GM12878 (cell line): Measurements from ENCODE around the gene SOWAHC. TPM values are rescaled to one million over a fixed set of nuclear protein-coding genes. Genes with fewer than 3 reads are reported as not detected.

Experiments
- BCL11A ChIP-seq: IDR thresholded peaks from 2 replicates; pipeline ENCODE4 v1.6.1; 2011; ENCODE audit warnings: low read depth, low read length
- BHLHE40 ChIP-seq, 2 experiments: fragments of 450-650 bp in 1 of 2; IDR thresholded peaks; 2 replicates each; pipeline ENCODE4 v1.6.1; 2011 to 2017; ENCODE audit warnings: low read depth in 2 of 2, borderline replicate concordance in 1 of 2, improper control_type of control experiment in 1 of 2, low read length in 1 of 2, mild to moderate bottlenecking in 1 of 2
- BMI1 ChIP-seq: fragments of 450-650 bp; IDR thresholded peaks from 2 replicates; pipeline ENCODE4 v1.6.1; 2016; ENCODE audit warnings: mild to moderate bottlenecking, moderate library complexity, borderline replicate concordance
- CBFB ChIP-seq: IDR thresholded peaks from 2 replicates; pipeline ENCODE4 v1.6.1; 2016; ENCODE audit warnings: antibody characterized with exemption, low read depth
- CREM ChIP-seq: IDR thresholded peaks from 2 replicates; pipeline ENCODE4 v1.6.1; 2014; ENCODE audit warnings: antibody characterized with exemption, low read depth
- EED ChIP-seq: sonication (generic); IDR thresholded peaks from 2 replicates; pipeline ENCODE4 v1.6.1; 2016; ENCODE audit warnings: antibody characterized with exemption, low read depth
- EP300 ChIP-seq, 2 experiments: fragments of 150-350 bp in 1 of 2; IDR thresholded peaks; 2 replicates each; pipeline ENCODE4 v1.6.1; 2011 to 2012; ENCODE audit warnings: low read depth in 2 of 2, low read length in 2 of 2, borderline replicate concordance in 1 of 2, improper control_type of control experiment in 1 of 2, inconsistent platforms in 1 of 2; ENCODE audit not compliant: control insufficient read depth in 1 of 2
- HDGF ChIP-seq: fragments of 450-650 bp; IDR thresholded peaks from 2 replicates; pipeline ENCODE4 v1.6.1; 2016; ENCODE audit warnings: antibody characterized with exemption
- IRF3 ChIP-seq: fragments of 450-650 bp; IDR thresholded peaks from 2 replicates; pipeline ENCODE4 v1.6.1; 2014; ENCODE audit warnings: mild to moderate bottlenecking
- IRF4 ChIP-seq: IDR thresholded peaks from 2 replicates; pipeline ENCODE4 v1.6.1; 2011; ENCODE audit warnings: low read depth, low read length
- KAT2A ChIP-seq: conservative IDR thresholded peaks from 2 replicates; pipeline ENCODE4 v1.6.1; 2011; ENCODE audit warnings: low read depth, low read length; ENCODE audit not compliant: control insufficient read depth
- NBN ChIP-seq: fragments of 450-650 bp; IDR thresholded peaks from 2 replicates; pipeline ENCODE4 v1.6.1; 2016
- NFIC ChIP-seq: IDR thresholded peaks from 2 replicates; pipeline ENCODE4 v1.6.1; 2012; ENCODE audit warnings: low read depth, mild to moderate bottlenecking, inconsistent platforms, low read length, moderate library complexity
- NFXL1 ChIP-seq: fragments of 450-650 bp; IDR thresholded peaks from 2 replicates; pipeline ENCODE4 v1.6.1; 2017; ENCODE audit warnings: antibody characterized with exemption, mild to moderate bottlenecking, borderline replicate concordance
- NR2C1 ChIP-seq: fragments of 450-650 bp; IDR thresholded peaks from 2 replicates; pipeline ENCODE4 v1.6.1; 2017; ENCODE audit warnings: antibody characterized with exemption, mild to moderate bottlenecking, moderate library complexity
- PAX5 ChIP-seq: IDR thresholded peaks from 2 replicates; pipeline ENCODE4 v1.6.1; 2011; ENCODE audit warnings: low read depth, low read length, borderline replicate concordance
- PKNOX1 ChIP-seq: fragments of 450-650 bp; IDR thresholded peaks from 2 replicates; pipeline ENCODE4 v1.6.1; 2016; ENCODE audit warnings: mild to moderate bottlenecking
- RCOR1 ChIP-seq: conservative IDR thresholded peaks from 2 replicates; pipeline ENCODE4 v1.6.1; 2012; ENCODE audit warnings: low read depth, low read length, improper control_type of control experiment
- SIN3A ChIP-seq: IDR thresholded peaks from 2 replicates; pipeline ENCODE4 v1.6.1; 2012; ENCODE audit warnings: low read depth, low read length, improper control_type of control experiment
- SKIL ChIP-seq: fragments of 450-650 bp; IDR thresholded peaks from 2 replicates; pipeline ENCODE4 v1.6.1; 2017; ENCODE audit warnings: mild to moderate bottlenecking, low read depth, inconsistent platforms; ENCODE audit not compliant: poor library complexity, severe bottlenecking
- SMAD1 ChIP-seq: fragments of 450-650 bp; IDR thresholded peaks from 2 replicates; pipeline ENCODE4 v1.6.1; 2018; ENCODE audit warnings: mild to moderate bottlenecking, low read depth; ENCODE audit not compliant: partially characterized antibody
- SREBF1 ChIP-seq: IDR thresholded peaks from 2 replicates; pipeline ENCODE4 v1.6.1; 2012; ENCODE audit warnings: mild to moderate bottlenecking, low read length
- STAT3 ChIP-seq: IDR thresholded peaks from 2 replicates; pipeline ENCODE4 v1.6.1; 2011; ENCODE audit warnings: low read depth, low read length, improper control_type of control experiment
- SUZ12 ChIP-seq: fragments of 200-600 bp; sonication (generic); IDR thresholded peaks from one replicate; pipeline ENCODE4 v1.6.1; 2018; ENCODE audit warnings: antibody characterized with exemption, mild to moderate bottlenecking; ENCODE audit not compliant: unreplicated experiment
- TAF1 ChIP-seq: IDR thresholded peaks from 2 replicates; pipeline ENCODE4 v1.6.1; 2011; ENCODE audit warnings: mild to moderate bottlenecking, low read depth, low read length, borderline replicate concordance
- ZNF217 ChIP-seq: fragments of 450-650 bp; IDR thresholded peaks from 2 replicates; pipeline ENCODE4 v1.6.1; 2017; ENCODE audit warnings: antibody characterized with exemption, mild to moderate bottlenecking
- ZNF274 ChIP-seq: IDR thresholded peaks from one replicate; pipeline ENCODE4 v1.8.0; 2011; ENCODE audit not compliant: insufficient read length, insufficient read depth
- ZNF622 ChIP-seq: fragments of 450-650 bp; IDR thresholded peaks from 2 replicates; pipeline ENCODE4 v1.6.1; 2017; ENCODE audit warnings: mild to moderate bottlenecking, inconsistent platforms
- polyA plus RNA-seq, 11 experiments: library from polyadenylated mRNA; depleted of rRNA in 4 of 11; unstranded in 6 of 11; stranded (reverse) in 5 of 11; fragments of >200 nt; fragmentation: Nextera tagmentation in 4 of 11; fragmentation: Illumina TruSeq in 1 of 11; extraction: Ambion mirVana in 4 of 11; extraction: Trizol in 1 of 11; gene quantifications; 1 replicate in 1 of 11; 2 replicates in 10 of 11; pipeline versions ENCODE4 v1.2.1 to v1.2.3, GENCODE V29; 2011 to 2016; ENCODE audit warnings: inconsistent platforms in 2 of 11, missing spikeins in 2 of 11, low read depth in 1 of 11
- total RNA-seq, 4 experiments: library from RNA; depleted of rRNA in 3 of 4; stranded (reverse); fragments of >200 nt in 3 of 4; fragmentation: Illumina TruSeq in 1 of 4; extraction: Trizol in 1 of 4; gene quantifications; 2 replicates each; pipeline versions ENCODE4 v1.2.1 to v1.2.3, GENCODE V29; 2013 to 2021

SOWAHC gene
- total and polyA plus RNA-seq, 10 of the 15 experiments (the other 5 are each of a cell fraction or from before 2014, with no cell fraction given): 0.48 to 2.6 (median 1.8) TPM

- TF ChIP-seq KAT2A (no peak), STAT3 (no peak), BMI1 (no peak), SMAD1 (no peak), HDGF (peak; percentile 82), IRF4 (no peak), PAX5 (peak; percentile 16; the same call in 1 of the 2 replicates), TAF1 (no peak), NFXL1 (no peak), BHLHE40 (IDR thresholded peaks at IDR 0.05; ENCODE audit: borderline replicate concordance in 1 of 2, low read depth in 2 of 2, low read length in 1 of 2) (peak in 1 of 2 experiments; percentile 26; a peak in 1 of 4 replicates), ZNF217 (peak; percentile 50; the same call in 1 of the 2 replicates), CBFB (no peak), NBN (peak; percentile 66; the same call in 1 of the 2 replicates), BCL11A (no peak), SUZ12 (no peak), IRF3 (no peak), NR2C1 (no peak), EP300 (IDR thresholded peaks at IDR 0.05; ENCODE audit: borderline replicate concordance in 1 of 2, control insufficient read depth in 1 of 2, low read depth in 2 of 2, low read length in 2 of 2) (no peak), SIN3A (no peak), SKIL (no peak), ZNF274 (no peak), ZNF622 (no peak), EED (peak; percentile 60; the same call in 1 of the 2 replicates), SREBF1 (no peak), CREM (peak; percentile 52; the same call in 1 of the 2 replicates), PKNOX1 (no peak), NFIC (no peak), RCOR1 (no peak)
Measured at GRCh38 chr2:109613922-109614714, at the start of gene SOWAHC, which contains the start of gene SEPTIN10 (continued).
